ENCODE results near the gene B4GALNT3. TPM values are rescaled to one million over a fixed set of nuclear protein-coding genes. Genes with fewer than 3 reads are reported as not detected.

Gene B4GALNT3
- total RNA-seq, 2 experiments from 2014 or later = 3.4 to 5.4 TPM

DNA sequence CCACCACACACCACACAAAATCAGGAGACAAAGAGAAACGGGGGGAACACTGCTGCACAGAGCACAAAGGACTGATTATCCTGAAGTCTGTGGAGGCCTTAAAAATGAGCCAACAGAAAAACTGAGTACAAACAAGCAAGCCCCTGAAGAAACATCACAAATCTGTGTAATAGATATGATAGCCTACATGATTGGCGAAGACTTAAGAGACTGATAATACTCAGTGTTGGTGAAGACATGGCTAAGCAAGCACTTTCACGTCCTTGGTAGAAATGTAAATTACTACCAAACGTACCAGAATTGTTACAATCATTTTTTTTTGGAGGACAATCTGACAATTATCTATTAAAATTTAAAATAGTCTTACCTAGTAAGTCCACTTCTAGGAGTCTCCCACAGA lies 128.9 kb downstream of the B4GALNT3 start:
- H3K9me3 ChIP-seq (ENCODE audit: low read length) = no peaks in the 10 kb centered on the region
- CTCF ChIA-PET (ENCODE audit: unreplicated experiment) = no interaction called here
- TF ChIP-seq, protein P1, sequence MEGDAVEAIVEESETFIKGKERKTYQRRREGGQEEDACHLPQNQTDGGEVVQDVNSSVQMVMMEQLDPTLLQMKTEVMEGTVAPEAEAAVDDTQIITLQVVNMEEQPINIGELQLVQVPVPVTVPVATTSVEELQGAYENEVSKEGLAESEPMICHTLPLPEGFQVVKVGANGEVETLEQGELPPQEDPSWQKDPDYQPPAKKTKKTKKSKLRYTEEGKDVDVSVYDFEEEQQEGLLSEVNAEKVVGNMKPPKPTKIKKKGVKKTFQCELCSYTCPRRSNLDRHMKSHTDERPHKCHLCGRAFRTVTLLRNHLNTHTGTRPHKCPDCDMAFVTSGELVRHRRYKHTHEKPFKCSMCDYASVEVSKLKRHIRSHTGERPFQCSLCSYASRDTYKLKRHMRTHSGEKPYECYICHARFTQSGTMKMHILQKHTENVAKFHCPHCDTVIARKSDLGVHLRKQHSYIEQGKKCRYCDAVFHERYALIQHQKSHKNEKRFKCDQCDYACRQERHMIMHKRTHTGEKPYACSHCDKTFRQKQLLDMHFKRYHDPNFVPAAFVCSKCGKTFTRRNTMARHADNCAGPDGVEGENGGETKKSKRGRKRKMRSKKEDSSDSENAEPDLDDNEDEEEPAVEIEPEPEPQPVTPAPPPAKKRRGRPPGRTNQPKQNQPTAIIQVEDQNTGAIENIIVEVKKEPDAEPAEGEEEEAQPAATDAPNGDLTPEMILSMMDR (conservative IDR thresholded peaks at IDR 0.05; ENCODE audit: low read length) = no peak
- TF ChIP-seq EZH2phosphoT487 (IDR thresholded peaks at IDR 0.05; ENCODE audit: borderline replicate concordance, low read depth, low read length) = no peak
- no peaks in the 10 kb centered on the region for H3K36me3 ChIP-seq (ENCODE audit: insufficient read depth, low read length)
- no peaks in the 10 kb centered on the region for H4K20me1 ChIP-seq (ENCODE audit: insufficient read depth, low read length)
- intact Hi-C loops (cut with micrococcal nuclease; ENCODE audit: unreplicated experiment) = no loop called here
- POLR2A ChIA-PET = no interaction called here
- no peak for DNase-seq (ENCODE audit: low spot score)
- no TSS peak for BruUV-seq (replicated peaks)
- H2AFZ ChIP-seq (ENCODE audit: low read length) = no peak overlapping the region
- H3K9me2 ChIP-seq (ENCODE audit: insufficient read depth, low read length) = no peaks in the 10 kb centered on the region
- H3K4me3 ChIP-seq (ENCODE audit: low read depth, low read length, poor library complexity, severe bottlenecking) = no peak overlapping the region
- no peak overlapping the region for H3K4me2 ChIP-seq (ENCODE audit: low read length)
- no peaks in the 10 kb centered on the region for H3K4me1 ChIP-seq (ENCODE audit: insufficient read depth, low read length, poor library complexity, severe bottlenecking)
- no peaks in the 10 kb centered on the region for H3K79me2 ChIP-seq (ENCODE audit: insufficient read depth, low read depth, low read length)
- no peak overlapping the region for H3K27ac ChIP-seq (ENCODE audit: low read depth, low read length, poor library complexity, severe bottlenecking)

- ChIA-PET POLR2A (no interaction called here), CTCF (ENCODE audit: unreplicated experiment) (no interaction called here)
- H3K4me2 ChIP-seq (ENCODE audit: low read length) = no peak overlapping the region
- H4K20me1 ChIP-seq (ENCODE audit: insufficient read depth, low read length) = no peaks in the 10 kb centered on the region
- H3K36me3 ChIP-seq (ENCODE audit: insufficient read depth, low read length) = no peaks in the 10 kb centered on the region
- intact Hi-C loops (cut with micrococcal nuclease; ENCODE audit: unreplicated experiment) = no loop called here
- DNase-seq (ENCODE audit: low spot score) = no peak
- H2AFZ ChIP-seq (ENCODE audit: low read length) = no peak overlapping the region
- no peak overlapping the region for H3K27ac ChIP-seq (ENCODE audit: low read depth, low read length, poor library complexity, severe bottlenecking)
- no peaks in the 10 kb centered on the region for H3K79me2 ChIP-seq (ENCODE audit: insufficient read depth, low read depth, low read length)
- TF ChIP-seq, protein P1 (conservative IDR thresholded peaks at IDR 0.05; ENCODE audit: low read length) = no peak
- TF ChIP-seq EZH2phosphoT487 (IDR thresholded peaks at IDR 0.05; ENCODE audit: borderline replicate concordance, low read depth, low read length) = no peak
- H3K9me2 ChIP-seq (ENCODE audit: insufficient read depth, low read length) = no peaks in the 10 kb centered on the region
- H3K9me3 ChIP-seq (ENCODE audit: low read length) = no peaks in the 10 kb centered on the region
- H3K4me3 ChIP-seq (ENCODE audit: low read depth, low read length, poor library complexity, severe bottlenecking) = no peak overlapping the region
- H3K4me1 ChIP-seq (ENCODE audit: insufficient read depth, low read length, poor library complexity, severe bottlenecking) = no peaks in the 10 kb centered on the region
- no TSS peak for BruUV-seq (replicated peaks)
Measured at GRCh38 chr12:590206-590750, 130.5 kb downstream of the B4GALNT3 start.

GRCh38 chr12:591167-592023 lies 131.7 kb downstream of the B4GALNT3 start:
- no peak overlapping the region for H3K4me2 ChIP-seq (ENCODE audit: low read length)
- intact Hi-C loops (cut with micrococcal nuclease; ENCODE audit: unreplicated experiment) = no loop called here
- no peak overlapping the region for H3K4me3 ChIP-seq (ENCODE audit: low read depth, low read length, poor library complexity, severe bottlenecking)
- no peaks in the 10 kb centered on the region for H3K4me1 ChIP-seq (ENCODE audit: insufficient read depth, low read length, poor library complexity, severe bottlenecking)
- H3K9me2 ChIP-seq (ENCODE audit: insufficient read depth, low read length) = no peaks in the 10 kb centered on the region
- BruUV-seq (replicated peaks) = no TSS peak
- no peak for DNase-seq (ENCODE audit: low spot score)
- no peaks in the 10 kb centered on the region for H4K20me1 ChIP-seq (ENCODE audit: insufficient read depth, low read length)
- no peak overlapping the region for H3K27ac ChIP-seq (ENCODE audit: low read depth, low read length, poor library complexity, severe bottlenecking)
- no peaks in the 10 kb centered on the region for H3K9me3 ChIP-seq (ENCODE audit: low read length)
- no peak overlapping the region for H2AFZ ChIP-seq (ENCODE audit: low read length)
- ChIA-PET POLR2A (interaction anchor here (0.5 to 1.3 kb wide), 2 partner anchors 12 to 491 kb away, joined by 3 read pairs; no protein-coding TSS in a partner anchor), CTCF (ENCODE audit: unreplicated experiment) (no interaction called here)
- TF ChIP-seq, protein P1 (conservative IDR thresholded peaks at IDR 0.05; ENCODE audit: low read length) = no peak
- TF ChIP-seq EZH2phosphoT487 (IDR thresholded peaks at IDR 0.05; ENCODE audit: borderline replicate concordance, low read depth, low read length) = no peak
- H3K79me2 ChIP-seq (ENCODE audit: insufficient read depth, low read depth, low read length) = no peaks in the 10 kb centered on the region
- no peaks in the 10 kb centered on the region for H3K36me3 ChIP-seq (ENCODE audit: insufficient read depth, low read length)

Measured in OCI-LY7 (cell line).